DMS 273 (cell line): Measurements from ENCODE around the gene AKAP6.

Experiments
- DNase-seq: peaks from one replicate; lab custom pipeline; 2025; ENCODE audit not compliant: unreplicated experiment; lab: John Stamatoyannopoulos, UW

AKAP6 gene, protein sequence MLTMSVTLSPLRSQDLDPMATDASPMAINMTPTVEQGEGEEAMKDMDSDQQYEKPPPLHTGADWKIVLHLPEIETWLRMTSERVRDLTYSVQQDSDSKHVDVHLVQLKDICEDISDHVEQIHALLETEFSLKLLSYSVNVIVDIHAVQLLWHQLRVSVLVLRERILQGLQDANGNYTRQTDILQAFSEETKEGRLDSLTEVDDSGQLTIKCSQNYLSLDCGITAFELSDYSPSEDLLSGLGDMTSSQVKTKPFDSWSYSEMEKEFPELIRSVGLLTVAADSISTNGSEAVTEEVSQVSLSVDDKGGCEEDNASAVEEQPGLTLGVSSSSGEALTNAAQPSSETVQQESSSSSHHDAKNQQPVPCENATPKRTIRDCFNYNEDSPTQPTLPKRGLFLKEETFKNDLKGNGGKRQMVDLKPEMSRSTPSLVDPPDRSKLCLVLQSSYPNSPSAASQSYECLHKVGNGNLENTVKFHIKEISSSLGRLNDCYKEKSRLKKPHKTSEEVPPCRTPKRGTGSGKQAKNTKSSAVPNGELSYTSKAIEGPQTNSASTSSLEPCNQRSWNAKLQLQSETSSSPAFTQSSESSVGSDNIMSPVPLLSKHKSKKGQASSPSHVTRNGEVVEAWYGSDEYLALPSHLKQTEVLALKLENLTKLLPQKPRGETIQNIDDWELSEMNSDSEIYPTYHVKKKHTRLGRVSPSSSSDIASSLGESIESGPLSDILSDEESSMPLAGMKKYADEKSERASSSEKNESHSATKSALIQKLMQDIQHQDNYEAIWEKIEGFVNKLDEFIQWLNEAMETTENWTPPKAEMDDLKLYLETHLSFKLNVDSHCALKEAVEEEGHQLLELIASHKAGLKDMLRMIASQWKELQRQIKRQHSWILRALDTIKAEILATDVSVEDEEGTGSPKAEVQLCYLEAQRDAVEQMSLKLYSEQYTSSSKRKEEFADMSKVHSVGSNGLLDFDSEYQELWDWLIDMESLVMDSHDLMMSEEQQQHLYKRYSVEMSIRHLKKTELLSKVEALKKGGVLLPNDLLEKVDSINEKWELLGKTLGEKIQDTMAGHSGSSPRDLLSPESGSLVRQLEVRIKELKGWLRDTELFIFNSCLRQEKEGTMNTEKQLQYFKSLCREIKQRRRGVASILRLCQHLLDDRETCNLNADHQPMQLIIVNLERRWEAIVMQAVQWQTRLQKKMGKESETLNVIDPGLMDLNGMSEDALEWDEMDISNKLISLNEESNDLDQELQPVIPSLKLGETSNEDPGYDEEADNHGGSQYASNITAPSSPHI (N-terminal part only)

DNA sequence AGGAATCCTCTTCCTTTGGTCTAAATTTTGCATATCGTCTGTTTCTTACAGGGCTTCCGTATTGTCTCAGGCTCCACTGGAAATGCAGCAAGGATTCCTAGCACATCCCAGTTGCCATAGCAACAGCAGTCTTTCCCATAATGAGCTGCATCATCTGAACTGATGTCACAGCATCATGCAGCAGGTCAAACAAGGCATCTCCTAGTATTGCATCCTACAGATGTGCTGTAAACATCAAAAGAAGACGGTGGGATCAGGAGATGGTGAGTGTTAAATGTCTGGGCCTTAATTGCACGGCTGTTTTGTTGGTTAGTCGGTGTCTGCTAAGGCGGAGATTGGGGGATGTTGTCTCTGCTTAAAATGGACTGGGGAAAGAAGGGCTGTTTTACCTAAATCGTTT, at the start of gene AKAP6:
TSS of gene AKAP6 (plus strand) at position 153 of the 400 bp plus-strand sequence. CDS start 104,196 bp downstream, outside the sequence.
- DNase-seq = peak; percentile 39

DNA sequence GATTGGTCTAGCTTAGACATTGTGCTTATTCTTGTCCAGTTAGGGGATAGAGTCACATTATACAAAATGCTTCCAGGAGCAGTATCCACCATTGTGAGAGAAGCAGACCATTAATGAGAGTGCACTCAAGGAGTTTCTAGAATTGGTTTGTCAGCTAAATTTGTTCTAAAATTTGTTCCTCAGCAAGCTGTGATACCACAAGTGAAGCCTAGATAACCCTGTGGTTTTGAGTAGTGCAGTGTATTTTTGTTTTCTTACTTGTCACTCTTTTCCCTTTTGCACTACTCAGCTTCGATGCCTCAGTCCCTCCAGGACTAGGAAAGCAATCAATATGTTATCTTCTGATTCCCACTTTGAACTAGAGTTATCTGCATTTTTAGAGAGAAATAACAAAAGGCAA, 42.5 kb upstream of the AKAP6 start:
- DNase-seq = no peak

DNA sequence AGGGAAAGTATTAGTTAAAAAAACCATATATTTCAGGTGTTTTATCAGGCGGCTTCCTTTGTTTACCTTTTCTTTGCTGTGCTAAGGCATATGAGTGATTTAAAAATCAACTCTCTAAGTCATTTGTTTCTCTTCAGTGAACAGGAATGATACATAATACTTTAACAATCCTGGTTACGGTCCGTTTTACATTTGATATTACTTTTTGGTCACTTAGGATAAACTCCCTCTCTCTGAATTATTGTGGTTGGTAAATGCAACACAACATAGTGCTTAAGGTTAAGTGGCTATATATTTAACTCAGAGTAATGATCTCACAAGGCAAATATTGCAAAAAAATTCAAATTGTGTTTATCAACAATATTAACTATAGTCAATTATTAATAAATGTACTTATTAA, 32.7 kb upstream of the AKAP6 start:
- DNase-seq = no peak

DNA sequence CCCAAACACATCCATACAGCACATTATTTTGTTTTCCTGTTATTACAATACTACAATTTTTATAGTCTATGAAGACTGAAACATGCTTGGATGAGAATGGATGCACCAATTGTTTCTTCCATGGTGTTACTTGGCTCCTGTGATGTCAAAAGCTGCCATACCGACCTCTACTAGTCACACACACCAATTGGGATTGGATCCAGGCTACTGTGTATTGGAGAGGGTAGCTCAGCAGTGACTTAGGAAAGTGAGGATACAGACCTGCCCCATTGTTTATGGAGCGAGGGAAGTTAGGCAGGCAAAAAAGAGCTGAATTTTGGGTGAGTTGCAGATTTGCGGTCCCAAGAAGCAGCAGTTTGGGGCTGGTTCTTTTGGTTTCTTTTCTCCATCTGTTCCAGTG, 30.8 kb upstream of the AKAP6 start:
- DNase-seq = no peak

GRCh38 chr14:32300136-32300535, 29.0 kb upstream of the AKAP6 start:
- peak; percentile 27 for DNase-seq

- no peak for DNase-seq
Measured at GRCh38 chr14:32303865-32304264, 25.2 kb upstream of the AKAP6 start.

- DNase-seq = peak; percentile 36
Measured at GRCh38 chr14:32304296-32304695, 24.8 kb upstream of the AKAP6 start.

- no peak for DNase-seq
Measured at GRCh38 chr14:32306549-32306948, 22.5 kb upstream of the AKAP6 start.

DNA sequence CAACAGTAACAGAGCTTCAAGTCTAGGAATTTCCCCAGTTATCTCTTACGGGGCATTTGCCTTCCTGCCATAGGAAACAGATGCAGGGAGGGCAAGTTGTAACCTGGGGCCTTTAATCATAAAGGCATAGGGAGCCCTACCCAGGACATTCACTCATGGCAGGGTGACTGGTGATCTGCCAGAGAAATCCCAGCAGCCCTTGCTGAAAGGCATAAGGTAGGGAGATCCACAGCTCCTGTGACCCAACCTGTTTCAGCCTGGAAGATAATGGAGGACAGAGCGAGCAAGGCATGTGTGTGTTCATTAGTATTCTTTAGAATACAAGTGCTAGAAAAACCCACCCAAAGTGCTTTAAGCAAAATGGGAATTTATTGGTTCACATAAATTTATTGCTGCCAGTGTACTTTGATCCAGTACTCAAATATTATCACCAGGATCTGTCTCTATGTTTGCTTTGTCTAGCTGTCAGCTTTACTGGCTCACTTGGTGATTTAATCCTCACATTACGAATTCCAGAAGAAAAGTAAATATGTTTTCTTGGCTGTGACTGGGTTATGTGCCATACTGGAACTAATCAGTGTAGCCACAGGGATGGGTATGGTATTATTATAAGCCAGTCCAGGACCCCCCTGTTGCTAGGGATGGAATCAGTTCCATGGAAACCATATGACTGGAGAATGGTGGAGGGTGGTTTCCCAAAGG, 21.1 kb upstream of the AKAP6 start:
- peak; percentile 22 for DNase-seq

GRCh38 chr14:32310876-32311275, 18.2 kb upstream of the AKAP6 start:
- DNase-seq = no peak

DNA sequence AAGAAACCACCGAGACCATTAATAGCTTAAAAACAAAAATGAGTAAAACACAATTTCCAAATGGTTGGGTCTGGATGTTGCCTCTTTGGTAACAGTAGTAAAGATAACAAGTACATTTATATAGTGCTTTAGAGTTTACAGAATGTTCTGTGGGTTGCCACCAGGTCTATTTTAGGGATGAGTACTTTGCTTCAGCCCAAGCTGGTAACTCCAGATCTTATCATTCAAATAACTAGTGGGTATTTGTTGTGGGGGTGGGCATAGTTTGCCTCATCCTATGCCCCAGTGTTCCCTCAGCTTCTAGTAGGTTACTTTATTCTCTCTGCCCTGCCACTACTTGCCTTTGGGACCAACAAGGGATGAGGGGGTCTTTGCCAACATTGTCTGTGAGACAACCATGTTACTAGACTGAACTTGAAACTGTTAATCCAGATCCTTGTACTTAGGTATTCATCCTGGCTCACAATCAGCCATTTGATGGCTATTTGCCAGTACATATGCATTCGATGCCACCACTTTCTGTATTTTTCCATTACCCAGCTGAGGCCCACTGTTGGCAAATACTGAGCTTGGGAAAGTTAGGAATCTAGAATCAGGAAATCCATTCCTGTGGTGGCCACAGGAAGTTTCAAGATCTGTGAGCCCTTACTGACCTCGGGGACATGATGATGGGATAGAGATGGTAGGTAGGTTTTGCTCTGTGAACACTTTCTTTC, 17.6 kb upstream of the AKAP6 start:
- no peak for DNase-seq

DNA sequence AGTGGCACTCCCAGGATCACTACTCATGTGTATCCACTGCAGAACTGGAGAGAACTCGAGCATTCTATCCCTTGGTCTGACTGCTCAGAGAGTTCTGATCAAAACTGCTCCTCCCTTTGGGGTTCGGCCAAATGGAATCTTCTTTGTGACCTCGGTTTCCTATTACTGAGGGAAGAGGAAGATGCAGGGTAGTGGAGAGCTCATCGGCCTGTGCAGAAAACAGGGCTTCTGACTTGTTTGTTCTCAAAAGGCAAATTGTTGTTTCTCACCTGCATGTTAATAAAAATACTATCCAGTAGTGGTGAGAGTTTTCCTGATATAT, 17.1 kb upstream of the AKAP6 start:
- DNase-seq = no peak

DNA sequence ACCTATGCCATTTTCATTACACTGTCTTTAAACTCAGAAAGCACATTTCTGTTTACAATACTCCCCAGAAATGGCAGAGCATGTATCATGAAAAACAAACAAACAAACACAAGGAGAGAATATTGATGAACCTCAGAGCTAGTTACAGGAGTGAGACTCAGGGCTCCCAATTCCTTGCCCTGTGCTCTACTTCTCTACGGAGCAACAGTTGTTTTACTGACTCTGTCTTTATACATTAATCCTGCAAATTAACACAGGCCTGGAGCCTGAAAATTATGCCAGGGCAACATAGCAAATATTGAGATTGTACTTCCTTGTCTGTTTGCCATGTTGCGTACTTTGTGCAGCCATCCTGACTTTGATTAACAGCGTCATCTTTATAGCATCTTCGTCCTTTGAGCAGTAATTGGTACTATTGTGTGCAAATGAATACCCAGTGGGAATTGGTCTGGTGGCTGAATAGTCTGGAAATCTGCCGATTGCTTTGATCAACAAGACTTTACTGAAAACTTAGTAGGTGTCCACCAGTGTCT, 15.2 kb upstream of the AKAP6 start:
- DNase-seq = no peak

GRCh38 chr14:32318087-32318795, 10.9 kb upstream of the AKAP6 start:
- DNase-seq = no peak

DNA sequence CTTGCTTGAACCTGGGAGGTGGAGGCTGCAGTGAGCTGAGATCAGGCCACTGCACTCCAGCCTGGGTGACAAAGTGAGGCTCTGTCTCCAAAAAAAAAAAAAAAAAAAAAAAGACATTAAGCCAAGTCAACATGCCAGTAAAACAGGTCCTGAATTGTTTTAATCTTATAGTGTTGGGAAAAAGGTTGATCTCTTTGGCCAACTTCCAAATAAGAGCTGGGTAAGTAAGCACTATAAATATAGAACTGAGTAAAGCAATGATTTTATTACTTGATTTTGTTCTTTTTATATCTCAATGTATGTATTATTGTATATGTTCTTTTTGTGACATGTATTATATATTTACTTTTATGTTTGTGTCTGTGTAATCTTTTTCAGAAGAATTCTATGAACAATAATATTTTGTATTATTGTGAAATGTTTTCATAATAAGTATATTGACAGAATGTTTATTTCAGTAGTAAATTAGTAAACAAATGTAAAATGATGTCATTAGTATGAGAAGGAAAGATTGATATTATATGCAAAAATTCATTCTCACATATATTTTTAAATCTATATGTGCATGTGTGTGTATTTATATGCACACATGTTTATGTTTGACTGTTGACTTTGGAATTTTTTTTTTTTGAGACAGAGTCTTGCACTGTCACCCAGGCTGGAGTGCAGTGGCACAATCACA, 9.6 kb upstream of the AKAP6 start:
- no peak for DNase-seq

- DNase-seq = no peak
Measured at GRCh38 chr14:32324601-32325000, 4.5 kb upstream of the AKAP6 start.

- DNase-seq = no peak
Measured at GRCh38 chr14:32327255-32327961, 1.7 kb upstream of the AKAP6 start.

DNA sequence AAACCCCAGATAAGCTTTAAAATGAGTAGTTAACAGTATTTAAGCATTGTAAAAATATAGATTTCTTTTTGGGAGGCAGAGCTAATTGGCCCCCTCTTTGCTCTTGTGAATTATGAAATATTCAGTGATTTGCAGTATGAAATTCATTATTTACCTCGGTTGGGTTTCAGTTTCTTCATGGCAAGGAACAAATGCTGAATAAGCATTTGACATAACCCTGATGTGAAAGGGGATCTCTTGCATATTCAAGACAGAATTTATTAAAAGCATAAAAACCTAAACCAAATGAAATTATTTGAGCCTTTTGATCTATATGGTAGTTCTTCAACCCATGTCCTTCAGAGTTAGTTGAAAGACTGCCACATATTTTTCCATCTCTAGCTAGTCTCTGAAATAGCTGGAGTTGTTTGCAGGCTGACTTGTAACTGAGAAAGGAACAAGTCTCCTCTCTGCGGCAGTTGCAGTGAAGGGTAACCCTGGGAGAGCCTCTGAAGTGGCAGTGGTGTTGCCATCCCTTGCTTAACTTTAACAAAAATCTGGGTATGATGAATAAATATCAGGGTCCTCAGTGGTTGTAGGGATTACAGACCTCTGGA, 690 bp downstream of the AKAP6 start:
- DNase-seq = no peak
